GM12878 (cell line): ENCODE measurements around the gene FHOD3. TPM values are rescaled to one million over a fixed set of nuclear protein-coding genes. Genes with fewer than 3 reads are reported as not detected.

ENCODE experiments used
- ATAC-seq: fragments of 200-7000 bp; cut with Tn5 transposase; 3 replicates; pipeline ENCODE4 v1.9.1; 2020; ENCODE audit warnings: mild to moderate bottlenecking, moderate library complexity
- BruUV-seq: library from RNA; stranded (reverse); fragments of 400-500 nt; replicated peaks from 2 replicates; lab custom pipeline; 2021; lab: Mats Ljungman, UMichigan
- CTCF ChIA-PET: fragments of 300-600 bp; sonication (Branson Sonifier 250); formaldehyde crosslinking; extraction: SDS; loops from one replicate; lab custom pipeline; 2021; ENCODE audit warnings: inconsistent platforms; lab: Yijun Ruan, JAX
- POLR2A ChIA-PET: fragments of 350-600 bp; formaldehyde crosslinking; extraction: SDS; loops from one replicate; lab custom pipeline; 2021; ENCODE audit warnings: inconsistent platforms; lab: Charles Lee
- RAD21 ChIA-PET: fragments of 300-600 bp; sonication (Branson Sonifier 250); formaldehyde crosslinking; loops from one replicate; lab custom pipeline; 2023; ENCODE audit warnings: antibody characterized with exemption; ENCODE audit not compliant: unreplicated experiment; lab: Charles Lee
- SMC1A ChIA-PET: fragments of 300-600 bp; sonication (Branson Sonifier 250); formaldehyde crosslinking; loops from one replicate; lab custom pipeline; 2023; ENCODE audit not compliant: unreplicated experiment, uncharacterized antibody; lab: Charles Lee
- DNase-seq: peaks from one replicate; pipeline ENCODE4 v3.0.0-alpha.2; 2011; ENCODE audit warnings: low read depth, low spot score
- FAIRE-seq: peaks from 3 replicates; lab custom pipeline; 2011; peaks lifted over from hg19 to GRCh38; lab: Jason Lieb, UNC
- H2AFZ ChIP-seq: 2 replicates; pipeline ENCODE4 v1.6.0; 2011; ENCODE audit warnings: low read depth, low read length, control low read depth; ENCODE audit not compliant: control insufficient read depth
- H3K27ac ChIP-seq: 2 replicates; pipeline ENCODE4 v1.5.1; 2011; ENCODE audit warnings: control low read depth; ENCODE audit not compliant: control insufficient read depth, insufficient read depth
- H3K27me3 ChIP-seq, 2 experiments: replicated peaks in 1 of 2; 2 replicates each; pipeline versions ENCODE4 v1.6.0 to v1.6.1; 2011; ENCODE audit warnings: low read length in 1 of 2; ENCODE audit not compliant: control insufficient read depth in 2 of 2, insufficient read depth in 2 of 2
- H3K36me3 ChIP-seq, 2 experiments: 2 replicates each; pipeline ENCODE4 v1.5.1; 2011; ENCODE audit warnings: low read length in 1 of 2; ENCODE audit not compliant: control insufficient read depth in 2 of 2, insufficient read depth in 2 of 2
- H3K4me1 ChIP-seq: 2 replicates; pipeline ENCODE4 v1.6.1; 2011; ENCODE audit warnings: mild to moderate bottlenecking, low read length, moderate library complexity, mixed read lengths; ENCODE audit not compliant: control insufficient read depth, insufficient read depth
- H3K4me2 ChIP-seq: 2 replicates; pipeline ENCODE4 v1.6.0; 2011; ENCODE audit warnings: control low read depth; ENCODE audit not compliant: control insufficient read depth, insufficient read depth
- H3K4me3 ChIP-seq: fragments of 200-600 bp; sonication (generic); 2 replicates; pipeline ENCODE4 v1.5.1; 2016
- H3K79me2 ChIP-seq: 2 replicates; pipeline ENCODE4 v1.6.0; 2011; ENCODE audit warnings: low read length; ENCODE audit not compliant: control insufficient read depth, insufficient read depth
- H3K9ac ChIP-seq: 2 replicates; pipeline ENCODE4 v1.8.0; 2011; ENCODE audit warnings: low read length, control low read depth, mixed read lengths; ENCODE audit not compliant: control insufficient read depth, insufficient read depth
- H3K9me3 ChIP-seq: replicated peaks from 3 replicates; pipeline ENCODE4 v1.5.1; 2011; ENCODE audit warnings: mild to moderate bottlenecking, low read length; ENCODE audit not compliant: control insufficient read depth, insufficient read depth
- H4K20me1 ChIP-seq: 2 replicates; pipeline ENCODE4 v1.6.0; 2011; ENCODE audit not compliant: control insufficient read depth, insufficient read depth
- BMI1 ChIP-seq: fragments of 450-650 bp; IDR thresholded peaks from 2 replicates; pipeline ENCODE4 v1.6.1; 2016; ENCODE audit warnings: mild to moderate bottlenecking, moderate library complexity, borderline replicate concordance
- BRCA1 ChIP-seq: IDR thresholded peaks from 2 replicates; pipeline ENCODE4 v1.6.1; 2011; ENCODE audit warnings: low read depth, low read length, improper control_type of control experiment
- FOXK2 ChIP-seq: fragments of 450-650 bp; IDR thresholded peaks from 2 replicates; pipeline ENCODE4 v1.6.1; 2017; ENCODE audit warnings: mild to moderate bottlenecking, moderate library complexity
- HCFC1 ChIP-seq: fragments of 150-350 bp; IDR thresholded peaks from 2 replicates; pipeline ENCODE4 v1.6.1; 2014; ENCODE audit warnings: low read length
- IKZF2 ChIP-seq, 2 experiments: fragments of 450-650 bp; IDR thresholded peaks; 2 replicates each; pipeline ENCODE4 v1.6.1; 2017; ENCODE audit warnings: mild to moderate bottlenecking in 2 of 2, moderate library complexity in 2 of 2
- NR2C2 ChIP-seq: IDR thresholded peaks from 2 replicates; pipeline ENCODE4 v1.6.1; 2011; ENCODE audit warnings: borderline replicate concordance, low read depth; ENCODE audit not compliant: control insufficient read depth, insufficient read length
- NRF1 ChIP-seq: conservative IDR thresholded peaks from 2 replicates; pipeline ENCODE4 v1.6.1; 2011; ENCODE audit warnings: mild to moderate bottlenecking, low read depth, low read length, improper control_type of control experiment
- RUNX3 ChIP-seq: IDR thresholded peaks from 2 replicates; pipeline ENCODE4 v1.6.1; 2012; ENCODE audit warnings: low read length, inconsistent platforms
- STAT1 ChIP-seq: fragments of 450-650 bp; conservative IDR thresholded peaks from 2 replicates; pipeline ENCODE4 v1.6.1; 2014; ENCODE audit warnings: antibody characterized with exemption, mild to moderate bottlenecking
- SUZ12 ChIP-seq: fragments of 200-600 bp; sonication (generic); IDR thresholded peaks from one replicate; pipeline ENCODE4 v1.6.1; 2018; ENCODE audit warnings: antibody characterized with exemption, mild to moderate bottlenecking; ENCODE audit not compliant: unreplicated experiment
- YBX1 ChIP-seq: fragments of 450-650 bp; IDR thresholded peaks from 2 replicates; pipeline ENCODE4 v1.6.1; 2016; ENCODE audit warnings: antibody characterized with exemption
- ZBED1 ChIP-seq: IDR thresholded peaks from 2 replicates; pipeline ENCODE4 v1.6.1; 2016; ENCODE audit warnings: borderline replicate concordance
- WGBS: methylation state at CpG from one replicate; pipeline ENCODE4 v1.1.6; 2016; ENCODE audit warnings: low lambda C conversion rate; ENCODE audit not compliant: insufficient replicate concordance, insufficient coverage; ENCODE audit errors: missing lambda C conversion rate; 5-methylcytosine and 5-hydroxymethylcytosine counted together
- in situ Hi-C: fragments of 300-500 bp; cut with MboI; formaldehyde crosslinking; loops from 9 replicates; pipeline ENCODE4 v1.14.3; 2018; ENCODE audit warnings: mixed read lengths
- intact Hi-C: fragments of 100-400 bp; cut with micrococcal nuclease; formaldehyde crosslinking; loops from one replicate; pipeline ENCODE4 v1.14.2; 2022; ENCODE audit not compliant: unreplicated experiment
- polyA plus RNA-seq, 11 experiments: library from polyadenylated mRNA; depleted of rRNA in 4 of 11; unstranded in 6 of 11; stranded (reverse) in 5 of 11; fragments of >200 nt; fragmentation: Nextera tagmentation in 4 of 11; fragmentation: Illumina TruSeq in 1 of 11; extraction: Ambion mirVana in 4 of 11; extraction: Trizol in 1 of 11; gene quantifications; 1 replicate in 1 of 11; 2 replicates in 10 of 11; pipeline versions ENCODE4 v1.2.1 to v1.2.3, GENCODE V29; 2011 to 2016; ENCODE audit warnings: inconsistent platforms in 2 of 11, missing spikeins in 2 of 11, low read depth in 1 of 11
- total RNA-seq, 4 experiments: library from RNA; depleted of rRNA in 3 of 4; stranded (reverse); fragments of >200 nt in 3 of 4; fragmentation: Illumina TruSeq in 1 of 4; extraction: Trizol in 1 of 4; gene quantifications; 2 replicates each; pipeline versions ENCODE4 v1.2.1 to v1.2.3, GENCODE V29; 2013 to 2021
- TF ChIP-seq, protein P1 (sequence below): fragments of 450-650 bp; formaldehyde crosslinking; IDR thresholded peaks from 2 replicates; pipeline ENCODE4 v1.4.0; 2020; ENCODE audit warnings: mild to moderate bottlenecking, moderate library complexity
- TF ChIP-seq, protein P2 (sequence below): fragments of 450-650 bp; IDR thresholded peaks from 2 replicates; pipeline ENCODE4 v1.6.1; 2018; ENCODE audit warnings: mild to moderate bottlenecking, low read depth, moderate library complexity; ENCODE audit not compliant: partially characterized antibody

The FHOD3 gene
- total and polyA plus RNA-seq, 10 of the 15 experiments (the other 5 are each of a cell fraction or from before 2014, with no cell fraction given), result 0.77 to 26.7 (median 10.4) TPM

DNA sequence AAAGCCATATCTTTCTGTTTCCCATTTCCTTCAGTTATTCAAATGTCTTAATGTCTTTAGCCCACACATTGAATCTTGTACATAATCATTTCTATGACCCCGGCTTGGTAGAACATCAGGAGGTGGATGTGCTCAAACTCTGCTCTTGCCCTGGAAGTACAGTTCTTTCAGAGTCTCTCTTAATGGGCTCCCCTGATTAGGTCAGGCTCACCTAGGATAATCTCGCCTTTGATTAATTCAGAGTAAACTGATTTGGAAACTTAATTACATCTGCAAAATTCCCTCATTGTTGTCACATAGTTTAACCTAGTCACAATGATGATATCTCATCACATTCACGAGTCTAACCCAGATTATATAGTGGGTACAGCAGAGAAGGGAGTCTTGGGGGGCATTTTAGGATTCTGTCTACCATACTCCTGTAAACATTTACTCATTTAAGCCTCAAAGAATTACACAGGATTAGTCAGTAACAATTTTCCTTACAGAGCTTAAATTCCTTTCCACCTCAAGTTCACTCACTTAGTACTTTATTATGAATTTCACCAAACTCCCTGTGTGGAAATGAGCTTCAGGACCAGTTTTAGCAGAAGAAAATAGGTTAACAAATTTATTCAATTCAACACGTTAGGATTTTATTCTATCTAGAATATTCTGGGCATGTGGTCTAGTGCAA, 135.5 kb downstream of the FHOD3 start:
- H3K9me3 ChIP-seq, result no peaks in the 10 kb centered on the region
- no peak overlapping the region for H3K4me3 ChIP-seq
- RAD21 ChIA-PET, result interaction anchor here (5.6 kb wide), 1 partner anchor 9 kb away, joined by 26 read pairs; no protein-coding TSS in a partner anchor
- FAIRE-seq (no peak), ATAC-seq (no peak), DNase-seq (no peak)
- H3K4me1 ChIP-seq, result no peaks in the 10 kb centered on the region
- in situ Hi-C loops, result no loop called here
- TF ChIP-seq ZBED1 (no peak), SUZ12 (no peak), NRF1 (no peak), FOXK2 (no peak), YBX1 (no peak), STAT1 (no peak), BMI1 (no peak), RUNX3 (no peak), HCFC1 (no peak), IKZF2 (IDR thresholded peaks at IDR 0.05) (no peak), NR2C2 (no peak), BRCA1 (no peak)
- TF ChIP-seq, protein P1, sequence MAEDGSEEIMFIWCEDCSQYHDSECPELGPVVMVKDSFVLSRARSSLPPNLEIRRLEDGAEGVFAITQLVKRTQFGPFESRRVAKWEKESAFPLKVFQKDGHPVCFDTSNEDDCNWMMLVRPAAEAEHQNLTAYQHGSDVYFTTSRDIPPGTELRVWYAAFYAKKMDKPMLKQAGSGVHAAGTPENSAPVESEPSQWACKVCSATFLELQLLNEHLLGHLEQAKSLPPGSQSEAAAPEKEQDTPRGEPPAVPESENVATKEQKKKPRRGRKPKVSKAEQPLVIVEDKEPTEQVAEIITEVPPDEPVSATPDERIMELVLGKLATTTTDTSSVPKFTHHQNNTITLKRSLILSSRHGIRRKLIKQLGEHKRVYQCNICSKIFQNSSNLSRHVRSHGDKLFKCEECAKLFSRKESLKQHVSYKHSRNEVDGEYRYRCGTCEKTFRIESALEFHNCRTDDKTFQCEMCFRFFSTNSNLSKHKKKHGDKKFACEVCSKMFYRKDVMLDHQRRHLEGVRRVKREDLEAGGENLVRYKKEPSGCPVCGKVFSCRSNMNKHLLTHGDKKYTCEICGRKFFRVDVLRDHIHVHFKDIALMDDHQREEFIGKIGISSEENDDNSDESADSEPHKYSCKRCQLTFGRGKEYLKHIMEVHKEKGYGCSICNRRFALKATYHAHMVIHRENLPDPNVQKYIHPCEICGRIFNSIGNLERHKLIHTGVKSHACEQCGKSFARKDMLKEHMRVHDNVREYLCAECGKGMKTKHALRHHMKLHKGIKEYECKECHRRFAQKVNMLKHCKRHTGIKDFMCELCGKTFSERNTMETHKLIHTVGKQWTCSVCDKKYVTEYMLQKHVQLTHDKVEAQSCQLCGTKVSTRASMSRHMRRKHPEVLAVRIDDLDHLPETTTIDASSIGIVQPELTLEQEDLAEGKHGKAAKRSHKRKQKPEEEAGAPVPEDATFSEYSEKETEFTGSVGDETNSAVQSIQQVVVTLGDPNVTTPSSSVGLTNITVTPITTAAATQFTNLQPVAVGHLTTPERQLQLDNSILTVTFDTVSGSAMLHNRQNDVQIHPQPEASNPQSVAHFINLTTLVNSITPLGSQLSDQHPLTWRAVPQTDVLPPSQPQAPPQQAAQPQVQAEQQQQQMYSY (CRISPR knock-in tag), result no peak
- TF ChIP-seq, protein P2, sequence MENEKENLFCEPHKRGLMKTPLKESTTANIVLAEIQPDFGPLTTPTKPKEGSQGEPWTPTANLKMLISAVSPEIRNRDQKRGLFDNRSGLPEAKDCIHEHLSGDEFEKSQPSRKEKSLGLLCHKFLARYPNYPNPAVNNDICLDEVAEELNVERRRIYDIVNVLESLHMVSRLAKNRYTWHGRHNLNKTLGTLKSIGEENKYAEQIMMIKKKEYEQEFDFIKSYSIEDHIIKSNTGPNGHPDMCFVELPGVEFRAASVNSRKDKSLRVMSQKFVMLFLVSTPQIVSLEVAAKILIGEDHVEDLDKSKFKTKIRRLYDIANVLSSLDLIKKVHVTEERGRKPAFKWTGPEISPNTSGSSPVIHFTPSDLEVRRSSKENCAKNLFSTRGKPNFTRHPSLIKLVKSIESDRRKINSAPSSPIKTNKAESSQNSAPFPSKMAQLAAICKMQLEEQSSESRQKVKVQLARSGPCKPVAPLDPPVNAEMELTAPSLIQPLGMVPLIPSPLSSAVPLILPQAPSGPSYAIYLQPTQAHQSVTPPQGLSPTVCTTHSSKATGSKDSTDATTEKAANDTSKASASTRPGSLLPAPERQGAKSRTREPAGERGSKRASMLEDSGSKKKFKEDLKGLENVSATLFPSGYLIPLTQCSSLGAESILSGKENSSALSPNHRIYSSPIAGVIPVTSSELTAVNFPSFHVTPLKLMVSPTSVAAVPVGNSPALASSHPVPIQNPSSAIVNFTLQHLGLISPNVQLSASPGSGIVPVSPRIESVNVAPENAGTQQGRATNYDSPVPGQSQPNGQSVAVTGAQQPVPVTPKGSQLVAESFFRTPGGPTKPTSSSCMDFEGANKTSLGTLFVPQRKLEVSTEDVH, result no peak
- no peak overlapping the region for H3K27ac ChIP-seq
- BruUV-seq, result no TSS peak
- no peak overlapping the region for H3K9ac ChIP-seq
- SMC1A ChIA-PET, result interaction anchor here (0.6 to 16.0 kb wide), 11 partner anchors 8 to 157 kb away, joined by 3 to 253 read pairs (median 4); no protein-coding TSS in a partner anchor
- no peaks in the 10 kb centered on the region for H3K79me2 ChIP-seq
- CTCF ChIA-PET, result interaction anchor here (1.0 to 3.2 kb wide), 4 partner anchors 10 to 139 kb away, joined by 3 to 9 read pairs (median 4); no protein-coding TSS in a partner anchor
- 19% methylated on average over 4 of the region's 4 CpGs for WGBS
- H2AFZ ChIP-seq, result no peak overlapping the region
- H3K4me2 ChIP-seq, result no peak overlapping the region
- intact Hi-C loops, result no loop called here
- POLR2A ChIA-PET, result interaction anchor here (1.1 to 4.6 kb wide), 2 partner anchors 8 to 13 kb away, joined by 3 to 23 read pairs; no protein-coding TSS in a partner anchor
- H4K20me1 ChIP-seq, result no peaks in the 10 kb centered on the region
- no peaks in the 10 kb centered on the region for H3K27me3 ChIP-seq
- H3K36me3 ChIP-seq, result no peaks in the 10 kb centered on the region
